B cell (primary cell): ENCODE data around the gene SLC25A29. TPM values are rescaled to one million over a fixed set of nuclear protein-coding genes. Genes with fewer than 3 reads are reported as not detected.

Source experiments
- ATAC-seq: fragments of 200-7000 bp; cut with Tn5 transposase; one replicate; pipeline ENCODE4 v1.10.0; 2021; ENCODE audit warnings: low read depth, mild to moderate bottlenecking, moderate number of reproducible peaks, moderate library complexity
- CTCF ChIA-PET: fragments of 350-600 bp; sonication (Branson Sonifier 250); formaldehyde crosslinking; loops from one replicate; lab custom pipeline; 2021; ENCODE audit warnings: antibody characterized with exemption, inconsistent platforms; lab: Charles Lee
- POLR2A ChIA-PET: fragments of 350-600 bp; sonication (Branson Sonifier 250); formaldehyde crosslinking; loops from one replicate; lab custom pipeline; 2021; ENCODE audit warnings: antibody characterized with exemption; lab: Charles Lee
- DNase-seq: peaks from one replicate; pipeline ENCODE4 v3.0.0; 2013
- H2AFZ ChIP-seq: 2 replicates; pipeline ENCODE4 v1.6.1; 2012; ENCODE audit warnings: mild to moderate bottlenecking, low read depth, low read length; ENCODE audit not compliant: insufficient read depth, poor library complexity, severe bottlenecking
- H3K27ac ChIP-seq, 2 donors: 1 replicate in 1 of 2; 2 replicates in 1 of 2; pipeline ENCODE4 v1.5.1; 2012 to 2013; ENCODE audit warnings: low read length in 2 of 2, mild to moderate bottlenecking in 2 of 2, moderate library complexity in 1 of 2
- H3K27me3 ChIP-seq, 4 experiments: fragments of 200-600 bp in 1 of 4; sonication (generic) in 1 of 4; replicated peaks in 1 of 4; 1 replicate in 2 of 4; 2 replicates in 2 of 4; pipeline versions ENCODE4 v1.6.1 to v1.7.0; 2013 to 2016; ENCODE audit warnings: low read length in 3 of 4, mild to moderate bottlenecking in 2 of 4, mixed read lengths in 1 of 4, moderate library complexity in 1 of 4; ENCODE audit not compliant: insufficient read depth in 4 of 4, control insufficient read depth in 3 of 4; ENCODE audit errors: control extremely low read depth in 1 of 4
- H3K36me3 ChIP-seq, 2 experiments: replicated peaks in 1 of 2; 1 replicate in 1 of 2; 2 replicates in 1 of 2; pipeline versions ENCODE4 v1.6.1 to v1.7.1; 2013; ENCODE audit warnings: low read length in 1 of 2; ENCODE audit not compliant: insufficient read depth in 2 of 2, control insufficient read depth in 1 of 2; ENCODE audit errors: control extremely low read depth in 1 of 2, extremely low read depth in 1 of 2
- H3K4me1 ChIP-seq, 2 donors: fragments of 200-600 bp in 1 of 2; sonication (generic) in 1 of 2; 1 replicate in 1 of 2; 2 replicates in 1 of 2; pipeline versions ENCODE4 v1.5.1 to v1.6.1; 2013 to 2017; ENCODE audit warnings: low read length in 2 of 2; ENCODE audit not compliant: control insufficient read depth in 2 of 2, insufficient read depth in 2 of 2
- H3K4me2 ChIP-seq: replicated peaks from 2 replicates; pipeline ENCODE3; 2012; ENCODE audit warnings: mild to moderate bottlenecking, low read depth, low read length; ENCODE audit not compliant: poor library complexity, severe bottlenecking
- H3K4me3 ChIP-seq, 5 experiments: fragments of 200-600 bp in 1 of 5; sonication (generic) in 1 of 5; 1 replicate in 3 of 5; 2 replicates in 2 of 5; pipeline versions ENCODE4 v1.5.1 to v1.7.0; 2011 to 2016; ENCODE audit warnings: low read length in 4 of 5, mild to moderate bottlenecking in 4 of 5, low read depth in 2 of 5, control low read depth in 1 of 5, moderate library complexity in 1 of 5; ENCODE audit not compliant: insufficient read depth in 1 of 5; ENCODE audit errors: control extremely low read depth in 1 of 5, extremely low read depth in 1 of 5
- H3K79me2 ChIP-seq: fragments of 200-600 bp; sonication (generic); one replicate; pipeline ENCODE4 v1.6.0; 2016; ENCODE audit warnings: low read length; ENCODE audit not compliant: control insufficient read depth, insufficient read depth
- H3K9ac ChIP-seq: fragments of 200-600 bp; sonication (generic); 2 replicates; pipeline ENCODE4 v1.6.1; 2017; ENCODE audit warnings: mild to moderate bottlenecking, low read length, moderate library complexity
- H3K9me3 ChIP-seq, 3 donors: one replicate each; pipeline versions ENCODE4 v1.6.1 to v1.7.1; 2013; ENCODE audit warnings: low read length in 2 of 3; ENCODE audit not compliant: control insufficient read depth in 2 of 3, insufficient read depth in 1 of 3; ENCODE audit errors: control extremely low read depth in 1 of 3
- H4K20me1 ChIP-seq: 2 replicates; pipeline ENCODE4 v1.6.0; 2012; ENCODE audit warnings: mild to moderate bottlenecking, low read length; ENCODE audit not compliant: insufficient read depth, control insufficient read depth, poor library complexity, severe bottlenecking
- H3K27ac Mint-ChIP-seq: one replicate; pipeline ENCODE4 v1.8.0; 2021; ENCODE audit warnings: mixed read lengths
- H3K27me3 Mint-ChIP-seq: one replicate; pipeline ENCODE4 v1.8.0; 2021; ENCODE audit warnings: mixed read lengths
- H3K4me1 Mint-ChIP-seq: one replicate; pipeline ENCODE4 v1.8.0; 2021; ENCODE audit warnings: mixed read lengths
- H3K4me3 Mint-ChIP-seq: one replicate; pipeline ENCODE4 v1.8.0; 2021; ENCODE audit warnings: mixed read lengths
- H3K9me3 Mint-ChIP-seq: one replicate; pipeline ENCODE4 v1.8.0; 2022; ENCODE audit warnings: mixed read lengths; ENCODE audit not compliant: insufficient read depth
- CTCF ChIP-seq: fragments of 200-600 bp; IDR thresholded peaks from one replicate; pipeline ENCODE4 v1.8.0; 2022; ENCODE audit warnings: antibody characterized with exemption, mild to moderate bottlenecking
- EZH2 ChIP-seq: IDR thresholded peaks from 2 replicates; pipeline ENCODE4 v1.6.1; 2012; ENCODE audit warnings: borderline replicate concordance, low read depth, mild to moderate bottlenecking, moderate library complexity, low read length; ENCODE audit not compliant: insufficient read depth, poor library complexity, severe bottlenecking
- WGBS: methylation state at CpG from one replicate; pipeline ENCODE4 v1.1.5; 2013; ENCODE audit warnings: missing lambda C conversion rate; ENCODE audit not compliant: insufficient coverage; 5-methylcytosine and 5-hydroxymethylcytosine counted together
- intact Hi-C: fragments of 100-400 bp; cut with micrococcal nuclease; formaldehyde crosslinking; loops from one replicate; pipeline ENCODE4 v1.10.0; 2022
- polyA plus RNA-seq: library from polyadenylated mRNA; depleted of rRNA; stranded (reverse); fragments of >200 nt; gene quantifications from 2 replicates; pipeline ENCODE4 v1.2.3, GENCODE V29; 2012
- total RNA-seq, 2 donors: library from RNA; stranded (reverse); fragments of 120-200 nt in 1 of 2; gene quantifications; 1 replicate in 1 of 2; 2 replicates in 1 of 2; pipeline versions ENCODE4 v1.2.3 to v1.2.4, GENCODE V29; 2013 to 2022

The SLC25A29 gene
- total and polyA plus RNA-seq, 2 donors (not counting 1 experiment from before 2014, with no cell fraction given) = 15.1 to 99.9 TPM

DNA sequence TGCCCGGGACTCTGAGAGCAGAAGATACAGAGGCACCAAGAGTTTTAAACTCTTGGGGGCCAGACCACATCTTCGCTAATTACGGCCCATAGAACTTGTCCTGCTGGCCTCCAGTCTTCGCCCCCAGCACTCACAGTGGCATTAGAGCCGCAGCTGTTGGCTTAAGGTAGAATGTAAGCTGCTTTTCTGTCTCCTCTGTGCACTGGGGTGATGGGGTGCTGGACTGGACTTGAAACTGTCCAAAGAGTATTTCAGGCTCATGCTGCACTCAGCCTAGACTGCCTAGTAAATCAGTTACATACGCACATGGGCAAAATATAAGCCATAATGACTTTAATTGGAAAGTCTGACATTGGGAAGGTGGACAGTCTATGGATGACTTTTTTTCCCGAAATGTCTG, 38.3 kb downstream of the SLC25A29 start:
- Mint-ChIP-seq H3K4me1 (peaks cover 42% of the 10 kb centered on the region), H3K27ac (no peak overlapping the region), H3K9me3 (no peaks in the 10 kb centered on the region), H3K4me3 (no peak overlapping the region), H3K27me3 (no peaks in the 10 kb centered on the region)
- Histone ChIP-seq H3K9ac (no peak overlapping the region), H2AFZ (no peak overlapping the region), H3K4me1 (no peaks in the 10 kb centered on the region), H3K4me2 (no peak overlapping the region), H3K36me3 (peaks cover 8 to 25% of the 10 kb centered on the region in 2 experiments), H3K27me3 (no peaks in the 10 kb centered on the region), H3K4me3 (no peak overlapping the region), H3K9me3 (no peaks in the 10 kb centered on the region), H4K20me1 (peaks cover 77% of the 10 kb centered on the region), H3K27ac (no peak overlapping the region), H3K79me2 (peaks cover 94% of the 10 kb centered on the region)
- no peak for TF ChIP-seq CTCF
- TF ChIP-seq EZH2 = no peak
- ChIA-PET POLR2A (no interaction called here), CTCF (interaction anchor here (1.1 kb wide), 1 partner anchor 18 kb away, joined by 3 read pairs; no protein-coding TSS in a partner anchor)
- intact Hi-C loops = no loop called here
- DNase-seq = no peak
- WGBS = 99% methylated on average over 7 of the region's 7 CpGs
- ATAC-seq = no peak

DNA sequence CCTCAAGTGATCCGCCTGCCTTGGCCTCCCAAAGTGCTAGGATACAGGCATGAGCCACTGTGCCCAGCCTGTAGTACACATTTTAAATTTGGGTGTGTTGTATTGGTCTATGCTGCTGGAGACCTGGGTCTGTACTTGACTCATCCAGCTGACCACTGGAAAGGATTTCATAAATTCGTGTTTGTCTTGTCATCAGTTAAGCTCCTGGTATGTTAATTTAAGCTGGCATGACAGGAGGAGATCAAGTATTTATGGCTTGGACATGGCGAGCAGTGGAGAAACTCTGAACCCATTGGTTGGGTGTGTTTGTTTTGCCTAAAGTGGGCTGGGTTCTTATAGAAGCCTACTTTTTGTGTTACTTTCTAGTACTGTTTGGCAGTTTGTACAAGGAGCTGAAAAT, 43.1 kb downstream of the SLC25A29 start:
- Histone ChIP-seq H3K4me1 (peaks cover 27% of the 10 kb centered on the region in 2 donors), H3K36me3 (peaks cover 5 to 30% of the 10 kb centered on the region in 2 experiments), H3K27ac (peak overlapping the region in 1 of 2 donors; percentile 33), H2AFZ (no peak overlapping the region), H4K20me1 (peaks cover 94% of the 10 kb centered on the region), H3K79me2 (peaks cover 100% of the 10 kb centered on the region), H3K4me3 (no peak overlapping the region), H3K9me3 (no peaks in the 10 kb centered on the region), H3K4me2 (no peak overlapping the region), H3K9ac (no peak overlapping the region), H3K27me3 (no peaks in the 10 kb centered on the region)
- H3K9me3 Mint-ChIP-seq = no peaks in the 10 kb centered on the region
- no peak overlapping the region for H3K4me3 Mint-ChIP-seq
- WGBS = 89% methylated on average over 2 of the region's 3 CpGs
- no peak for TF ChIP-seq EZH2
- no peak for TF ChIP-seq CTCF
- ChIA-PET POLR2A (no interaction called here), CTCF (interaction anchor here (0.9 to 1.3 kb wide), 2 partner anchors 15 to 22 kb away, joined by 3 to 6 read pairs; no protein-coding TSS in a partner anchor)
- peaks cover 63% of the 10 kb centered on the region for H3K4me1 Mint-ChIP-seq
- intact Hi-C loops = no loop called here
- DNase-seq (no peak), ATAC-seq (no peak)
- H3K27ac Mint-ChIP-seq = peak overlapping the region; percentile 68
- no peaks in the 10 kb centered on the region for H3K27me3 Mint-ChIP-seq
